ENCODE results near the gene BPNT1. TPM values are rescaled to one million over a fixed set of nuclear protein-coding genes. Genes with fewer than 3 reads are reported as not detected.
"Not testable (repeated sequence)": the region's sequence is repeated elsewhere in the genome, so short reads cannot be mapped to it uniquely, and the experiment has no call there.

Gene BPNT1
- total RNA-seq, 2 donors from 2014 or later = 57.5 to 71.5 TPM

- TF ChIP-seq, protein P1, sequence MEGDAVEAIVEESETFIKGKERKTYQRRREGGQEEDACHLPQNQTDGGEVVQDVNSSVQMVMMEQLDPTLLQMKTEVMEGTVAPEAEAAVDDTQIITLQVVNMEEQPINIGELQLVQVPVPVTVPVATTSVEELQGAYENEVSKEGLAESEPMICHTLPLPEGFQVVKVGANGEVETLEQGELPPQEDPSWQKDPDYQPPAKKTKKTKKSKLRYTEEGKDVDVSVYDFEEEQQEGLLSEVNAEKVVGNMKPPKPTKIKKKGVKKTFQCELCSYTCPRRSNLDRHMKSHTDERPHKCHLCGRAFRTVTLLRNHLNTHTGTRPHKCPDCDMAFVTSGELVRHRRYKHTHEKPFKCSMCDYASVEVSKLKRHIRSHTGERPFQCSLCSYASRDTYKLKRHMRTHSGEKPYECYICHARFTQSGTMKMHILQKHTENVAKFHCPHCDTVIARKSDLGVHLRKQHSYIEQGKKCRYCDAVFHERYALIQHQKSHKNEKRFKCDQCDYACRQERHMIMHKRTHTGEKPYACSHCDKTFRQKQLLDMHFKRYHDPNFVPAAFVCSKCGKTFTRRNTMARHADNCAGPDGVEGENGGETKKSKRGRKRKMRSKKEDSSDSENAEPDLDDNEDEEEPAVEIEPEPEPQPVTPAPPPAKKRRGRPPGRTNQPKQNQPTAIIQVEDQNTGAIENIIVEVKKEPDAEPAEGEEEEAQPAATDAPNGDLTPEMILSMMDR (IDR thresholded peaks at IDR 0.05) = no peak
- Histone ChIP-seq H3K36me3 (no peaks in the 10 kb centered on the region), H3K9me3 (no peaks in the 10 kb centered on the region), H3K9ac (ENCODE audit: low read depth in 2 of 2, low read length in 2 of 2) (no peak overlapping the region), H3K4me1 (peaks cover 5% of the 10 kb centered on the region), H3K27me3 (no peaks in the 10 kb centered on the region), H3K27ac (no peak overlapping the region), H3K4me3 (peak overlapping the region; percentile 97)
- intact Hi-C loops (cut with DNase I) = loop anchor here (10.0 kb wide), 1 partner anchor 49 kb away; the partner anchor contains the start of gene EPRS1
- DNase-seq = no peak
Measured at GRCh38 chr1:220093361-220094015, 3.9 kb upstream of the BPNT1 start.

DNA sequence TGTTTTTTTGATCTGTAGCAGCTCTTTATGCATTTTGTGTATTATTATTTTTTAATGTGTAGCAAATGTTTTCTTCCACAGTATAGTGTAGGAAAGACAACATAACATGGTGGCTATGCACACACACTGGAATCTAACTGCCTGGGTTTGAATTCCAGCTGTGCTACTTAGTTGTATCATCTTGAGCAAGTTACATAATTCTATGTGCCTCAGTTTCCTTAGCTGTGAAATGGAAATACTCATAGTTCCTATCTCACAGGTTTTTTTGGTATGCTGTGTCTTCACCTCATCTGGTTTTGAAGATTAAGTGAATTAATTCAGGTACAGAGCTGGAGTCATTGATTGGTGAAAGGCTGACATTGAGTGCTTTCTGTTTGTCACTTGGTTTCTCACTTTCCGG, 3.1 kb upstream of the BPNT1 start:
- H3K4me1 ChIP-seq = peaks cover 5% of the 10 kb centered on the region
- H3K27me3 ChIP-seq = no peaks in the 10 kb centered on the region
- H3K27ac ChIP-seq = no peak overlapping the region
- no peaks in the 10 kb centered on the region for H3K36me3 ChIP-seq
- H3K9me3 ChIP-seq = no peaks in the 10 kb centered on the region
- TF ChIP-seq, protein P1 (IDR thresholded peaks at IDR 0.05) = no peak
- no peak overlapping the region for H3K9ac ChIP-seq (ENCODE audit: low read depth in 2 of 2, low read length in 2 of 2)
- intact Hi-C loops (cut with DNase I) = loop anchor here (10.0 kb wide), 1 partner anchor 48 kb away; the partner anchor contains the start of gene EPRS1
- H3K4me3 ChIP-seq = no peak overlapping the region
- no peak for DNase-seq

DNA sequence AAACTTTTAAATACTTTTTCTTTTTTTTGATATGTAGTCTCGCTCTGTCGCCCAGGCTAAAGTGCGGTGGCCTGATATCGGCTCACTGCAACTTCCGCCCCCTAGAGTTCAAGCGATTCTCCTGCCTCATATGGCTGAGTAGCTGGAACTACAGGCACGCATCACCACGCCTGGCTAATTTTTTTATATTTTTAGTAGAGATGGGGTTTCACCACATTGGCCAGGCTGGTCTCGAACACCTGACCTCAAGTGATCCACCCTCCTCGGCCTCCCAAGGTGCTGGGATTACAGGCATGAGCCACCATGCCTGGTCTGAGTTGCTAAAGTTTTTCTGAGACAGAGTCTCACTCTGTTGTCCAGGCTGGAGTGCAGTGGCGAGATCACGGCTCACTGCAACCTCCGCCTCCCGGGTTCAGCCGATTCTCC, 3.3 kb downstream of the BPNT1 start:
- H3K36me3 ChIP-seq; H3K4me3 ChIP-seq; H3K27me3 ChIP-seq; H3K9me3 ChIP-seq; H3K27ac ChIP-seq; intact Hi-C loops (cut with DNase I); H3K4me1 ChIP-seq; H3K9ac ChIP-seq (ENCODE audit: low read depth in 2 of 2, low read length in 2 of 2); DNase-seq: not testable (repeated sequence)

DNA sequence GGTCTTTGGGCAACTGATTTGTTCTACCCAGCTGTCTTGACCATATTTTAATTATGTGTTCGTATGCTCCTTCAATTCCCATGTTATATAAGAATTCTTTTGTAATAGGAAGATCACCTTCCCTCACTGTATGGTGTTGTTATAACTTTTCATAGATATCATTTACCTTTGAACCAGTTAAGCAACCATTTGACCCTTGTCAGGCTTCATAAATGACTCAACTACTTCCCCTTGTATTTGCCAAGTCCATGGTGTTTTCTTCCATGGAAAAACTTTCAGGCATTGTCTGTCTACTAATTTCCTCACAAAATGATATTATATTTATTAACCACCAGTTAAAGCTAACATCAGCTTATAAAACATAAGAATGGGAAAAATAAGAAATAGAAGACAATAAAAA, 5.1 kb downstream of the BPNT1 start:
- H3K4me1 ChIP-seq = no peaks in the 10 kb centered on the region
- no peaks in the 10 kb centered on the region for H3K27me3 ChIP-seq
- intact Hi-C loops (cut with DNase I) = no loop called here
- H3K9me3 ChIP-seq = no peaks in the 10 kb centered on the region
- peak overlapping the region; percentile 32 for H3K27ac ChIP-seq
- TF ChIP-seq, protein P1 (IDR thresholded peaks at IDR 0.05) = no peak
- no peak overlapping the region for H3K4me3 ChIP-seq
- no peaks in the 10 kb centered on the region for H3K36me3 ChIP-seq
- DNase-seq = no peak
- H3K9ac ChIP-seq (ENCODE audit: low read depth in 2 of 2, low read length in 2 of 2) = no peak overlapping the region

- Histone ChIP-seq H3K36me3 (peaks cover 5% of the 10 kb centered on the region), H3K27me3 (no peaks in the 10 kb centered on the region), H3K4me1 (no peaks in the 10 kb centered on the region), H3K9me3 (no peaks in the 10 kb centered on the region), H3K4me3 (no peak overlapping the region), H3K9ac (ENCODE audit: low read depth in 2 of 2, low read length in 2 of 2) (no peak overlapping the region), H3K27ac (no peak overlapping the region)
- DNase-seq = no peak
- TF ChIP-seq, protein P1 (IDR thresholded peaks at IDR 0.05) = no peak
- intact Hi-C loops (cut with DNase I) = no loop called here
Measured at GRCh38 chr1:220077887-220078286, 11.7 kb downstream of the BPNT1 start.

Data from colonic mucosa (tissue), 4 donors.